OCI-LY1 (cell line): ENCODE data around the gene CDK5RAP3.

Experiments used
- H2AFZ ChIP-seq: fragments of 200-600 bp; sonication (generic), shearing (Covaris generic); 2 replicates; pipeline ENCODE4 v1.6.0; 2014; ENCODE audit warnings: antibody characterized with exemption, mild to moderate bottlenecking, low read length
- H3F3A ChIP-seq: fragments of 200-600 bp; sonication (generic), shearing (Covaris generic); 2 replicates; pipeline ENCODE4 v1.6.0; 2014; ENCODE audit warnings: mild to moderate bottlenecking, antibody characterized with exemption, low read length, moderate library complexity; ENCODE audit not compliant: insufficient read depth
- H3K27ac ChIP-seq: fragments of 200-600 bp; sonication (generic); 2 replicates; pipeline ENCODE4 v1.5.1; 2014; ENCODE audit warnings: low read length, mixed run types, mild to moderate bottlenecking, low read depth; ENCODE audit not compliant: poor library complexity, severe bottlenecking
- H3K27me3 ChIP-seq: fragments of 200-600 bp; sonication (generic); 2 replicates; pipeline ENCODE4 v1.6.0; 2014; ENCODE audit warnings: antibody characterized with exemption, mild to moderate bottlenecking, low read length, moderate library complexity; ENCODE audit not compliant: insufficient read depth
- H3K36me3 ChIP-seq: fragments of 200-600 bp; sonication (generic); 2 replicates; pipeline ENCODE4 v1.6.1; 2014; ENCODE audit warnings: mild to moderate bottlenecking, antibody characterized with exemption, low read length, moderate library complexity, mixed read lengths; ENCODE audit not compliant: insufficient read depth
- H3K4me1 ChIP-seq: fragments of 200-600 bp; sonication (generic); 2 replicates; pipeline ENCODE4 v1.5.1; 2014; ENCODE audit warnings: mild to moderate bottlenecking, low read length, moderate library complexity; ENCODE audit not compliant: insufficient read depth, severe bottlenecking
- H3K4me2 ChIP-seq: fragments of 200-600 bp; sonication (generic), shearing (Covaris generic); 2 replicates; pipeline ENCODE4 v1.6.1; 2014; ENCODE audit warnings: low read length
- H3K4me3 ChIP-seq: fragments of 200-600 bp; sonication (generic); 2 replicates; pipeline ENCODE4 v1.5.1; 2014; ENCODE audit warnings: low read length, low read depth, mild to moderate bottlenecking, mixed read lengths; ENCODE audit not compliant: poor library complexity, severe bottlenecking
- H3K79me2 ChIP-seq: fragments of 200-600 bp; shearing (Covaris generic); 2 replicates; pipeline ENCODE4 v1.6.1; 2016; ENCODE audit warnings: mixed run types, low read length, mixed read lengths; ENCODE audit not compliant: insufficient read depth
- H3K9ac ChIP-seq: fragments of 200-600 bp; sonication (generic), shearing (Covaris generic); 2 replicates; pipeline ENCODE4 v1.6.1; 2014; ENCODE audit warnings: mild to moderate bottlenecking, low read length, mixed read lengths
- H3K9me2 ChIP-seq: fragments of 200-600 bp; sonication (generic), shearing (Covaris generic); 2 replicates; pipeline ENCODE4 v1.6.1; 2014; ENCODE audit warnings: low read depth, mild to moderate bottlenecking, low read length, mixed read lengths
- H3K9me3 ChIP-seq: fragments of 200-600 bp; shearing (Covaris generic); 2 replicates; pipeline ENCODE4 v1.6.1; 2014; ENCODE audit warnings: low read length, mixed read lengths
- H4K20me1 ChIP-seq: fragments of 200-600 bp; sonication (generic), shearing (Covaris generic); 2 replicates; pipeline ENCODE4 v1.6.0; 2016; ENCODE audit warnings: mild to moderate bottlenecking, low read length; ENCODE audit not compliant: insufficient read depth
- CTCF ChIP-seq: fragments of 200-600 bp; sonication (generic), shearing (Covaris generic); IDR thresholded peaks from 2 replicates; pipeline ENCODE4 v1.5.1; 2017; ENCODE audit warnings: mild to moderate bottlenecking, antibody characterized with exemption, low read length, moderate library complexity, mixed read lengths
- EZH2 ChIP-seq: fragments of 200-600 bp; sonication (generic), shearing (Covaris generic); IDR thresholded peaks from 2 replicates; pipeline ENCODE4 v1.8.0; 2017; ENCODE audit warnings: borderline replicate concordance, mixed run types, mild to moderate bottlenecking, antibody characterized with exemption, low read length, moderate library complexity, mixed read lengths

The CDK5RAP3 gene

GRCh38 chr17:48028736-48029135, 57.8 kb downstream of the CDK5RAP3 start:
- no peaks in the 10 kb centered on the region for H4K20me1 ChIP-seq
- H3K27ac ChIP-seq = no peak overlapping the region
- no peaks in the 10 kb centered on the region for H3K9me2 ChIP-seq
- no peaks in the 10 kb centered on the region for H3K36me3 ChIP-seq
- H3F3A ChIP-seq = no peaks in the 10 kb centered on the region
- no peak overlapping the region for H2AFZ ChIP-seq
- TF ChIP-seq CTCF (no peak), EZH2 (no peak)
- H3K9me3 ChIP-seq = no peaks in the 10 kb centered on the region
- H3K27me3 ChIP-seq = peaks cover 7% of the 10 kb centered on the region
- H3K9ac ChIP-seq = no peak overlapping the region
- H3K79me2 ChIP-seq = no peaks in the 10 kb centered on the region
- peaks cover 17% of the 10 kb centered on the region for H3K4me1 ChIP-seq
- no peak overlapping the region for H3K4me2 ChIP-seq
- H3K4me3 ChIP-seq = no peak overlapping the region

DNA sequence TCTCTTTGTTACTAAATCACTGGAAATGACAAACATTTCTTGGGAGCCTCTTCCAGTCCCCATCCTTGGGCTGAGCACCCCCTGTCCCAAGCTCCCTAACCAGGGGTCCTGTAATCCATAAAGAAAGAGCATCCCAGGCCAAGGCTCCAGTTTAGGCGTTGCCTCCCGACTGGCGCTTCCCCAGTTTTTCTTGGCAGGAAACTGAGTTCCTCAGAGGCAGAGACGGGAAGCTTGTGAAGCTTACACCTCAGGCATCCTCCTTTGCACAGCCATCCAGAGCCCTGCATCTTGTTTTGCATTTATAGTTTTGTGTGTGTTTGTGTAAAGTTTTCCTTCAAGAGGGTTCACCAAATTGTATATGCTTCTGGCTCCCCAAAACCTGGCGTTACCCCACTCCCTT, 59.6 kb downstream of the CDK5RAP3 start:
- H3K4me1 ChIP-seq = peaks cover 4% of the 10 kb centered on the region
- H3K27me3 ChIP-seq = peaks cover 10% of the 10 kb centered on the region
- no peak overlapping the region for H3K4me2 ChIP-seq
- H3K27ac ChIP-seq = no peak overlapping the region
- no peak overlapping the region for H3K4me3 ChIP-seq
- H3F3A ChIP-seq = no peaks in the 10 kb centered on the region
- no peaks in the 10 kb centered on the region for H3K36me3 ChIP-seq
- no peak overlapping the region for H3K9ac ChIP-seq
- H3K9me2 ChIP-seq = no peaks in the 10 kb centered on the region
- no peaks in the 10 kb centered on the region for H3K9me3 ChIP-seq
- no peaks in the 10 kb centered on the region for H3K79me2 ChIP-seq
- TF ChIP-seq EZH2 (no peak), CTCF (no peak)
- H4K20me1 ChIP-seq = no peaks in the 10 kb centered on the region
- H2AFZ ChIP-seq = no peak overlapping the region
